Activated CD4-positive, alpha-beta memory T cell treated with anti-CD3 and anti-CD28 coated beads, Interleukin-2, amount 10 ng/mL, durations not matched to agents 7 days and 5 days (primary cell): ENCODE measurements around the gene MYH15. TPM values are rescaled to one million over a fixed set of nuclear protein-coding genes. Genes with fewer than 3 reads are reported as not detected.

ENCODE experiments used
- CTCF ChIA-PET: fragments of 350-600 bp; sonication (Branson Sonifier 250); formaldehyde crosslinking; loops from one replicate; lab custom pipeline; 2021; ENCODE audit warnings: antibody characterized with exemption, inconsistent platforms; lab: Charles Lee
- POLR2A ChIA-PET: fragments of 350-600 bp; sonication (Branson Sonifier 250); formaldehyde crosslinking; loops from one replicate; lab custom pipeline; 2021; ENCODE audit warnings: antibody characterized with exemption; lab: Charles Lee
- DNase-seq: peaks from one replicate; pipeline ENCODE4 v3.0.0-alpha.2; 2020
- H3K27ac Mint-ChIP-seq: one replicate; pipeline ENCODE4 v1.8.0; 2021; ENCODE audit warnings: mild to moderate bottlenecking, mixed read lengths
- H3K27me3 Mint-ChIP-seq: one replicate; pipeline ENCODE4 v1.8.0; 2021; ENCODE audit warnings: mixed read lengths
- H3K36me3 Mint-ChIP-seq: one replicate; pipeline ENCODE4 v1.8.0; 2021; ENCODE audit warnings: low read depth, mixed read lengths
- H3K4me1 Mint-ChIP-seq: one replicate; pipeline ENCODE4 v1.8.0; 2021; ENCODE audit warnings: mixed read lengths
- H3K4me3 Mint-ChIP-seq: one replicate; pipeline ENCODE4 v1.8.0; 2021; ENCODE audit warnings: mild to moderate bottlenecking, mixed read lengths
- H3K9me3 Mint-ChIP-seq: one replicate; pipeline ENCODE4 v1.8.0; 2021; ENCODE audit warnings: mixed read lengths
- total RNA-seq, 2 experiments: library from RNA; stranded (reverse); gene quantifications; one replicate each; pipeline ENCODE4 v1.2.3, GENCODE V29; 2021

Gene MYH15
- total RNA-seq, 2 experiments from 2014 or later, result 0.10 to 0.28 TPM

- no peak for DNase-seq
- ChIA-PET CTCF (no interaction called here), POLR2A (interaction anchor here (1.1 kb wide), 1 partner anchor 53 kb away, joined by 3 read pairs; no protein-coding TSS in a partner anchor)
- Mint-ChIP-seq H3K36me3 (peaks cover 19% of the 10 kb centered on the region), H3K4me3 (no peak overlapping the region), H3K4me1 (peaks cover 31% of the 10 kb centered on the region), H3K27me3 (peaks cover 2% of the 10 kb centered on the region), H3K27ac (no peak overlapping the region), H3K9me3 (peaks cover 13% of the 10 kb centered on the region)
Measured at GRCh38 chr3:108345492-108346205, 164.7 kb downstream of the MYH15 start.

- Mint-ChIP-seq H3K9me3 (peaks cover 10% of the 10 kb centered on the region), H3K27ac (peak overlapping the region; percentile 76), H3K4me1 (peaks cover 35% of the 10 kb centered on the region), H3K4me3 (no peak overlapping the region), H3K36me3 (peaks cover 23% of the 10 kb centered on the region), H3K27me3 (peaks cover 2% of the 10 kb centered on the region)
- ChIA-PET POLR2A (interaction anchor here (0.6 to 3.3 kb wide), 8 partner anchors 11 to 219 kb away, joined by 3 to 23 read pairs (median 4); partner anchors contain the start of genes HHLA2 and IFT57), CTCF (no interaction called here)
- DNase-seq, result no peak
Measured at GRCh38 chr3:108343491-108343890, 166.9 kb downstream of the MYH15 start.

- Mint-ChIP-seq H3K27ac (peak overlapping the region; percentile 76), H3K4me3 (no peak overlapping the region), H3K9me3 (peaks cover 6% of the 10 kb centered on the region), H3K4me1 (peaks cover 35% of the 10 kb centered on the region), H3K27me3 (peaks cover 1% of the 10 kb centered on the region), H3K36me3 (peaks cover 19% of the 10 kb centered on the region)
- CTCF ChIA-PET, result no interaction called here
- POLR2A ChIA-PET, result interaction anchor here (0.6 to 3.3 kb wide), 9 partner anchors 12 to 219 kb away, joined by 3 to 23 read pairs (median 4); partner anchors contain the start of genes HHLA2 and IFT57
- no peak for DNase-seq
Measured at GRCh38 chr3:108342837-108343486, 167.4 kb downstream of the MYH15 start.

GRCh38 chr3:108341911-108342310 lies 168.5 kb downstream of the MYH15 start:
- DNase-seq, result no peak
- H3K27me3 Mint-ChIP-seq, result no peaks in the 10 kb centered on the region
- H3K27ac Mint-ChIP-seq, result peak overlapping the region; percentile 28
- ChIA-PET POLR2A (interaction anchor here (0.6 to 3.3 kb wide), 3 partner anchors 13 to 119 kb away, joined by 3 to 23 read pairs (median 4); partner anchors contain the start of gene IFT57), CTCF (interaction anchor here (1.0 to 1.5 kb wide), 2 partner anchors 136 to 414 kb away, joined by 3 to 4 read pairs; no protein-coding TSS in a partner anchor)
- H3K4me1 Mint-ChIP-seq, result peaks cover 35% of the 10 kb centered on the region
- no peaks in the 10 kb centered on the region for H3K9me3 Mint-ChIP-seq
- H3K4me3 Mint-ChIP-seq, result no peak overlapping the region
- H3K36me3 Mint-ChIP-seq, result peaks cover 10% of the 10 kb centered on the region

GRCh38 chr3:108338901-108339545 lies 171.4 kb downstream of the MYH15 start:
- no peak for DNase-seq
- Mint-ChIP-seq H3K27ac (no peak overlapping the region), H3K4me1 (peaks cover 24% of the 10 kb centered on the region), H3K4me3 (no peak overlapping the region), H3K9me3 (no peaks in the 10 kb centered on the region), H3K36me3 (peaks cover 8% of the 10 kb centered on the region), H3K27me3 (no peaks in the 10 kb centered on the region)
- ChIA-PET CTCF (no interaction called here), POLR2A (interaction anchor here (1.2 kb wide), 1 partner anchor 16 kb away, joined by 3 read pairs; no protein-coding TSS in a partner anchor)

GRCh38 chr3:108334701-108335100 lies 175.7 kb downstream of the MYH15 start:
- Mint-ChIP-seq H3K36me3 (peaks cover 18% of the 10 kb centered on the region), H3K4me3 (no peak overlapping the region), H3K4me1 (peaks cover 18% of the 10 kb centered on the region), H3K9me3 (no peaks in the 10 kb centered on the region), H3K27ac (no peak overlapping the region), H3K27me3 (no peaks in the 10 kb centered on the region)
- ChIA-PET POLR2A (interaction anchor here (2.2 kb wide), 1 partner anchor 41 kb away, joined by 6 read pairs; no protein-coding TSS in a partner anchor), CTCF (no interaction called here)
- no peak for DNase-seq

GRCh38 chr3:108333961-108334360 lies 176.4 kb downstream of the MYH15 start:
- Mint-ChIP-seq H3K4me1 (peaks cover 24% of the 10 kb centered on the region), H3K4me3 (no peak overlapping the region), H3K9me3 (no peaks in the 10 kb centered on the region), H3K27me3 (no peaks in the 10 kb centered on the region), H3K27ac (no peak overlapping the region), H3K36me3 (peaks cover 21% of the 10 kb centered on the region)
- CTCF ChIA-PET, result interaction anchor here (0.6 to 0.7 kb wide), 2 partner anchors 236 to 269 kb away, joined by 3 to 4 read pairs; no protein-coding TSS in a partner anchor
- POLR2A ChIA-PET, result interaction anchor here (2.2 to 2.3 kb wide), 2 partner anchors 40 to 111 kb away, joined by 5 to 6 read pairs; no protein-coding TSS in a partner anchor
- no peak for DNase-seq

- POLR2A ChIA-PET, result interaction anchor here (2.3 kb wide), 1 partner anchor 109 kb away, joined by 5 read pairs; no protein-coding TSS in a partner anchor
- Mint-ChIP-seq H3K36me3 (peaks cover 29% of the 10 kb centered on the region), H3K9me3 (peaks cover 7% of the 10 kb centered on the region)
Measured at GRCh38 chr3:108331792-108332191, 178.6 kb downstream of the MYH15 start.

More at GRCh38 chr3:108331792-108332191, 178.6 kb downstream of the MYH15 start:
- no peak overlapping the region for H3K27ac Mint-ChIP-seq
- CTCF ChIA-PET, result no interaction called here
- H3K4me1 Mint-ChIP-seq, result peaks cover 42% of the 10 kb centered on the region
- no peak overlapping the region for H3K4me3 Mint-ChIP-seq
- no peak for DNase-seq
- H3K27me3 Mint-ChIP-seq, result no peaks in the 10 kb centered on the region

Other genes starting within 250 kb of the MYH15 start
- 10 to 100 TPM in 1 of 2 experiments, 1 to 10 TPM in 1; 9.5 to 11.6 TPM for gene HHLA2, start 214.0 kb downstream of the MYH15 start, total RNA-seq
- 10 to 100 TPM; 46.8 to 47.6 TPM for gene CIP2A, start 78.8 kb upstream of the MYH15 start, total RNA-seq
- 10 to 100 TPM; 16.1 to 17.2 TPM for gene DZIP3, start 79.1 kb upstream of the MYH15 start, total RNA-seq
- gene RETNLB, start 246.8 kb upstream of the MYH15 start, total RNA-seq, result not detected